Breast epithelium (tissue), 4 donors: ENCODE data around the gene S1PR4. TPM values are rescaled to one million over a fixed set of nuclear protein-coding genes. Genes with fewer than 3 reads are reported as not detected.

Experiments used
- DNase-seq, 2 donors: peaks; one replicate each; pipeline ENCODE4 v3.0.0-alpha.2; 2019; ENCODE audit warnings: low spot score in 2 of 2
- H3K27ac ChIP-seq, 2 donors: fragments of 200-600 bp; sonication (generic) in 1 of 2; one replicate each; pipeline ENCODE4 v1.5.1; 2016 to 2019; ENCODE audit warnings: mild to moderate bottlenecking in 1 of 2
- H3K27me3 ChIP-seq, 2 donors: fragments of 200-600 bp; sonication (generic) in 1 of 2; one replicate each; pipeline versions ENCODE4 v1.5.1 to v1.6.0; 2017 to 2019; ENCODE audit warnings: control low read depth in 1 of 2, mild to moderate bottlenecking in 1 of 2
- H3K36me3 ChIP-seq: fragments of 200-600 bp; one replicate; pipeline ENCODE4 v1.5.1; 2019
- H3K4me1 ChIP-seq, 2 donors: fragments of 200-600 bp; sonication (generic); one replicate each; pipeline ENCODE4 v1.5.1; 2016 to 2019; ENCODE audit warnings: control low read depth in 1 of 2
- H3K4me3 ChIP-seq, 3 donors: fragments of 200-600 bp; sonication (generic); 1 replicate in 2 of 3; 2 replicates in 1 of 3; pipeline ENCODE4 v1.5.1; 2016 to 2019; ENCODE audit warnings: mild to moderate bottlenecking in 3 of 3, moderate library complexity in 2 of 3
- H3K9me3 ChIP-seq, 2 donors: fragments of 200-600 bp; sonication (generic) in 1 of 2; one replicate each; pipeline ENCODE4 v1.5.1; 2016 to 2019; ENCODE audit warnings: control low read depth in 1 of 2
- POLR2A ChIP-seq: fragments of 450-650 bp; IDR thresholded peaks from one replicate; pipeline ENCODE4 v1.6.1; 2016; ENCODE audit warnings: antibody characterized with exemption, mild to moderate bottlenecking, moderate library complexity
- POLR2AphosphoS5 ChIP-seq, 3 donors: sonication (generic); formaldehyde crosslinking; IDR thresholded peaks; one replicate each; pipeline ENCODE4 v1.6.1; 2017; ENCODE audit warnings: antibody characterized with exemption in 3 of 3
- intact Hi-C: fragments of 100-400 bp; cut with DNase I; formaldehyde crosslinking; loops from one replicate; pipeline ENCODE4 v1.15.1; 2023; ENCODE audit warnings: low total_unique reads
- total RNA-seq, 3 donors: library from RNA; depleted of rRNA; stranded (reverse); fragments of >200 nt; gene quantifications; one replicate each; pipeline ENCODE4 v1.1.0, GENCODE V29; 2016
- TF ChIP-seq, protein P1 (sequence below), 3 donors: fragments of 450-650 bp; IDR thresholded peaks; one replicate each; pipeline ENCODE4 v1.5.1; 2016 to 2017; ENCODE audit warnings: antibody characterized with exemption in 3 of 3, mild to moderate bottlenecking in 3 of 3, moderate library complexity in 3 of 3

Gene S1PR4
- total RNA-seq, 3 donors from 2014 or later = 1.3 to 1.9 TPM; not detected in 1

DNA sequence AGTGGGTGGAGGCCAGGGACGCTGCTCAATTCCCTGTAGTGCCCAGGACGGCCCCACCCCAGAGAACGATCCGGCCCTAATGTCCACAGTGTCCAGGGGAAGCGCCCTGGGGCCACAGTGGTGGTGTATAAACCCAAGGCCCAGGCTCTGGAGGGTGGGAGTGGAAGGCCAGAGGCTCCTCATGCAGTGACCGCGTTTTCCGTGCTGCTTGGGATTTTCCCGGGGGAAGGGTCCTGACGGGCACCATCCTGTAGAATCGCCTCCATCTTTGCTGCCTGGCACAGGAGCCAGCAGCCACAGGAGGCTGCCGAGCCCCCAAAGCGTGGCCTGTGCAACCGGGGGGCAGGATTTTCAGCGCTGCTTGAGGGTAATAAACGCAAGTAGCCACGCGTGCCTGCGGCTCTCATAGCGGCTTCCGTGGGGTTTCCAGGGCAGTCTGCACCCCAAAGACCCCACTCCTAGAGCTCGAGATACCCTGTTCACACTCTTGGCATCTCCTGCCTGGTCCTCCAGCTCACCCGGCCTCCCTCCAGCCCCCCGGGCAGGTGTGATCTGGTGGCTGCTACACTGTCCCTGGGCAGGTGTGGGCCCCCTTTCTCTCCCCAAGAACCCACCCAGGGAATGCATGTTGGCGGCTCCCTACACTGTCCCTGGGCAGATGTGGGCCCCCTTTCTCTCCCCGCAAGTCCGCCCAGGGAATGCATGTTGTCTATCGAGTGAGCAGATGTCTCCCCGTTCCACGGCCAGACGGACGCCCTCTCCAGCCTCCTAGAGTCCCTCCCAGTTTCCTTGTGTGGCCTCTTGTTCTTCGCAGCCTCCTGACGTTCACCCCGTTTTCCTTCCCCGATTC, 9.3 kb downstream of the S1PR4 start:
- TF ChIP-seq POLR2AphosphoS5 (IDR thresholded peaks at IDR 0.05) (no peak), POLR2A (no peak)
- TF ChIP-seq, protein P1, sequence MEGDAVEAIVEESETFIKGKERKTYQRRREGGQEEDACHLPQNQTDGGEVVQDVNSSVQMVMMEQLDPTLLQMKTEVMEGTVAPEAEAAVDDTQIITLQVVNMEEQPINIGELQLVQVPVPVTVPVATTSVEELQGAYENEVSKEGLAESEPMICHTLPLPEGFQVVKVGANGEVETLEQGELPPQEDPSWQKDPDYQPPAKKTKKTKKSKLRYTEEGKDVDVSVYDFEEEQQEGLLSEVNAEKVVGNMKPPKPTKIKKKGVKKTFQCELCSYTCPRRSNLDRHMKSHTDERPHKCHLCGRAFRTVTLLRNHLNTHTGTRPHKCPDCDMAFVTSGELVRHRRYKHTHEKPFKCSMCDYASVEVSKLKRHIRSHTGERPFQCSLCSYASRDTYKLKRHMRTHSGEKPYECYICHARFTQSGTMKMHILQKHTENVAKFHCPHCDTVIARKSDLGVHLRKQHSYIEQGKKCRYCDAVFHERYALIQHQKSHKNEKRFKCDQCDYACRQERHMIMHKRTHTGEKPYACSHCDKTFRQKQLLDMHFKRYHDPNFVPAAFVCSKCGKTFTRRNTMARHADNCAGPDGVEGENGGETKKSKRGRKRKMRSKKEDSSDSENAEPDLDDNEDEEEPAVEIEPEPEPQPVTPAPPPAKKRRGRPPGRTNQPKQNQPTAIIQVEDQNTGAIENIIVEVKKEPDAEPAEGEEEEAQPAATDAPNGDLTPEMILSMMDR (IDR thresholded peaks at IDR 0.05) = no peak
- H3K27ac ChIP-seq = no peak overlapping the region
- intact Hi-C loops = no loop called here
- no peak overlapping the region for H3K4me3 ChIP-seq
- DNase-seq = no peak
- H3K4me1 ChIP-seq = peaks cover 6 to 20% of the 10 kb centered on the region in 2 donors
- no peaks in the 10 kb centered on the region for H3K27me3 ChIP-seq
- no peaks in the 10 kb centered on the region for H3K36me3 ChIP-seq
- H3K9me3 ChIP-seq = no peaks in the 10 kb centered on the region

DNA sequence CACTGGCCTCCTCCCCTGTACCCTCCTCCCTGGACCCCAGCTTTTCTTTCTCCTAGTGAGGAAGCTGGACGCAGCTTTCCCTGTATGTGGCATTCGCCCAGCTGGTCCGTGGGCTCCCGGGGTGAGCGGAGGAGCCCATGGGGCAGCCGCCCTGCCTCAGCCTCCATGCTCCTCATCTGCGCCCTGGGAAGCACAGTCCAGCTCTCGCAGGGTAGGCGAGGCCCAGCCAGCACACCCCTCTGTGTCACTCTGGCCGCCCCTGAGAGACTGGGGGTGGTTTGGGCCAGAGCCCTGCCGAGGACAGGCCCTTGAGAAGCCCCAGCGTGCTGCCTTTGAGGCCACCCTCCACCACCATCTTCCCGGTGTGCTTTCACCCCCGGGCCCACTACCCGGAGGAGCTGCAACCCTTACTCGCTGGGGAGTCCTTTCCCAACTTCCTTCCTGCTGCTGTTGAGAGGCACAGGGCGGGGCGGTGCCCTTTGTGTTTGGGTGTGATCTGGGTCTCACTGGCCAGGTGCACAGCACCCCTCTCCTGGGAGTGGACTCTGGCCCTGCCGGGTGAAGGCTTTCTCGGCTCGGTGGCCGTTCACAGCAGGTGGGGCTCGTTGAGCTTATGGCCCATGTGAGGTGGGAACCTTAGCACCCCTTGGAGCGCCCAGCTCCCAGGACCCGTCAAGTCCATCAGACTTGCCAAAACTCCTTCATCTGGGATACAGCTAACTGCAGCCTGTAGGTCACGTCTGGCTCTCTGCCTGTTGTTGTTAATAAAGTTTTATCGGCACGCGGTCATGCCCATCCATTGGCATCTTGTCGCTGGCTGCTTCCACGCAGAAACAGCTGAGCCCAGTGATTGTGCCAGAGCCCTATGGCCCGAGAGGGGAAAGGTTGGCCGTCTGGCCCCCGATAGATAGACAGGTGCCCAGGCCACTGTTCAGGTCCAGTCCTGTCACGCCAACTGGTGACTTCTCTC, 10.3 kb downstream of the S1PR4 start:
- TF ChIP-seq, protein P1 (IDR thresholded peaks at IDR 0.05) = no peak
- TF ChIP-seq POLR2A (no peak), POLR2AphosphoS5 (IDR thresholded peaks at IDR 0.05) (no peak)
- DNase-seq = no peak

DNA sequence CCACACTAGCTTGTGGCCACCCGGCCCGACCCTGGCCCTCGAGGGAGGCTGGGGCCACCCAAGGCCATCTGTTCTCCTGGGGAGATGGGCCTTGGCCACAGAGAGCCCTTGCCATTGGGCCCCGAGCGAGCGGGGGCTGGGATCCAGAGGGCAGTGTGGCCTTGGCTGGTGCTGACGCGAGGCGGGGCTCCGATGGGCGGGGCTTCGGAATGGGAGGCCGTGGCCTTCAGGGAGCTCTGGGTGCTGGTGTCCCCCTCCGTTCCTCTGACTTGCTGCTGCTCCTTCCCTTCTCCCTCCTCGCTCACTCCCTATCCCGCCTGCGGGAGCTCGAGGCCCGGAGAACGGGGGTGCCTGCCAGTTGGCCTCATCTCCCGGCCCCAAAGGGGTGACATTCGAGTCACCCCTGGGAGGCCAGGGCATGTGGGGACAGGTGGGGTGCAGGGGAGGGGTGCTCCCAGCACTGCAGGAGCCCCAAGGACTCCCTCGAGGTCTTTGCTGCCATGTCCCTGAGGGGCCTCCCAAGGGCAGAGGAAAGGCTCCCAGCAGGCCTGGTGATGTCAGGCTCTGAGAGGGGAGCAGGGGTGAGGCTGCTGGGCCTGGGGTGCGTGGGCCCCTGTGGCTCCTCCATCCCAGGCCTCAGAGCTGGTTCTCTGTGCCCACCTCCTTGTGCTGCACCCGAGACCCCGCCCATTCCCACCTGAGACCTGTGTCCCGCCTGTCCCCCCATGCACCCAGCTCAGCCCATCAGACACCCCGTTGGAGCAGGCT, 11.3 kb downstream of the S1PR4 start:
- H3K9me3 ChIP-seq = no peaks in the 10 kb centered on the region
- H3K27me3 ChIP-seq = no peaks in the 10 kb centered on the region
- intact Hi-C loops = no loop called here
- H3K27ac ChIP-seq = no peak overlapping the region
- H3K4me3 ChIP-seq = no peak overlapping the region
- TF ChIP-seq, protein P1 (IDR thresholded peaks at IDR 0.05) = no peak
- TF ChIP-seq POLR2A (no peak), POLR2AphosphoS5 (IDR thresholded peaks at IDR 0.05) (no peak)
- H3K36me3 ChIP-seq = no peaks in the 10 kb centered on the region
- DNase-seq = no peak
- peaks cover 6 to 16% of the 10 kb centered on the region in 2 donors for H3K4me1 ChIP-seq

More for the DNA sequence above, 10.3 kb downstream of the S1PR4 start:
- Histone ChIP-seq H3K9me3 (no peaks in the 10 kb centered on the region), H3K4me1 (peaks cover 6 to 20% of the 10 kb centered on the region in 2 donors), H3K4me3 (no peak overlapping the region), H3K27ac (no peak overlapping the region), H3K27me3 (no peaks in the 10 kb centered on the region), H3K36me3 (no peaks in the 10 kb centered on the region)
- intact Hi-C loops = no loop called here

DNA sequence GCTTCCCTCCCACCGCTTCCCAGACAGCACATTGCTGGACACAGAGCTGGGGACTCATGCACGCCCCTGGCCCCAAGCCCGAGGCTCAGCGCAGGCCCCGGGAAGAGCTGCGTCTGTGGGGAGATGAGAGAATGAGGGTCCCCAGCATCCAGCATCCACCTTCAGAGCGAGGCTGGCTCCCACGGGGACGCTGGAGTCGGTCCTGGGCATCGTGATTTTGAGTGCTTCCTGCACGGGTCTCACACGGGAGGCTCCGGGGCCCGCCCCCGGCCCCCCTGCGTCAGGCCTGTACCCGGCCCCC, 11.9 kb downstream of the S1PR4 start:
- intact Hi-C loops = no loop called here
- no peaks in the 10 kb centered on the region for H3K36me3 ChIP-seq
- TF ChIP-seq, protein P1 (IDR thresholded peaks at IDR 0.05) = no peak
- TF ChIP-seq POLR2A = no peak
- TF ChIP-seq POLR2AphosphoS5 (IDR thresholded peaks at IDR 0.05) = no peak

More for the DNA sequence above, 11.9 kb downstream of the S1PR4 start:
- Histone ChIP-seq H3K27ac (no peak overlapping the region), H3K4me1 (peaks cover 6 to 15% of the 10 kb centered on the region in 2 donors), H3K27me3 (no peaks in the 10 kb centered on the region), H3K9me3 (no peaks in the 10 kb centered on the region), H3K4me3 (no peak overlapping the region)
- DNase-seq = no peak
